Transverse colon (tissue), 3 donors: ENCODE results near the gene MRPS14.

Experiments
- CTCF ChIP-seq, 5 experiments: fragments of 200-600 bp in 3 of 5; fragments of 450-650 bp in 2 of 5; sonication (generic) in 3 of 5; IDR thresholded peaks; 1 replicate in 2 of 5; 2 replicates in 3 of 5; pipeline ENCODE4 v1.5.1; 2016 to 2017; ENCODE audit warnings: antibody characterized with exemption in 5 of 5, inconsistent platforms in 3 of 5, mild to moderate bottlenecking in 2 of 5, moderate library complexity in 1 of 5
- EP300 ChIP-seq: sonication (generic); formaldehyde crosslinking; IDR thresholded peaks from one replicate; pipeline ENCODE4 v1.6.1; 2017; ENCODE audit warnings: antibody characterized with exemption, low read depth
- POLR2A ChIP-seq: fragments of 450-650 bp; IDR thresholded peaks from one replicate; pipeline ENCODE4 v1.6.1; 2016; ENCODE audit warnings: antibody characterized with exemption, mild to moderate bottlenecking, moderate library complexity

GRCh38 chr1:175035865-175036264, 12.6 kb upstream of the MRPS14 start:
- no peak for TF ChIP-seq CTCF (IDR thresholded peaks at IDR 0.05)
- no peak for TF ChIP-seq POLR2A
- TF ChIP-seq EP300: no peak
